HFFc6 (cell line): Measurements from ENCODE around the gene KLK13. TPM values are rescaled to one million over a fixed set of nuclear protein-coding genes. Genes with fewer than 3 reads are reported as not detected.

Source experiments
- DNase-seq: peaks from one replicate; pipeline ENCODE4 v3.0.0-alpha.2; 2018
- H3K27ac Mint-ChIP-seq: 2 replicates; pipeline ENCODE4 v1.8.0; 2020; ENCODE audit warnings: mild to moderate bottlenecking, mixed read lengths
- H3K27me3 Mint-ChIP-seq: 2 replicates; pipeline ENCODE4 v1.8.0; 2021; ENCODE audit warnings: mild to moderate bottlenecking, moderate library complexity, mixed read lengths; ENCODE audit not compliant: insufficient read depth
- H3K36me3 Mint-ChIP-seq: 2 replicates; pipeline ENCODE4 v1.8.0; 2021; ENCODE audit warnings: low read depth, mixed read lengths
- H3K4me1 Mint-ChIP-seq: 2 replicates; pipeline ENCODE4 v1.8.0; 2020; ENCODE audit warnings: low read depth, mixed read lengths
- H3K4me3 Mint-ChIP-seq: 2 replicates; pipeline ENCODE4 v1.8.0; 2020; ENCODE audit warnings: mild to moderate bottlenecking, moderate library complexity, mixed read lengths
- H3K9me3 Mint-ChIP-seq: 2 replicates; pipeline ENCODE4 v1.8.0; 2020; ENCODE audit warnings: mild to moderate bottlenecking, mixed read lengths
- total RNA-seq, 6 experiments: library from RNA; stranded (reverse); fragmentation: NEBNext Ultra II Directional; extraction: Animal tissue kit (Norgen Biotek cat#: 25700); gene quantifications; 2 replicates in 1 of 6; 3 replicates in 5 of 6; pipeline ENCODE4 v1.2.3, GENCODE V29; 2021
- TF ChIP-seq, protein P1 (sequence below): fragments of 200-600 bp; sonication (generic); IDR thresholded peaks from 2 replicates; pipeline ENCODE4 v1.5.0; 2021; ENCODE audit warnings: antibody characterized with exemption, mild to moderate bottlenecking

The KLK13 gene
- total RNA-seq, 6 experiments from 2014 or later, result not detected

DNA sequence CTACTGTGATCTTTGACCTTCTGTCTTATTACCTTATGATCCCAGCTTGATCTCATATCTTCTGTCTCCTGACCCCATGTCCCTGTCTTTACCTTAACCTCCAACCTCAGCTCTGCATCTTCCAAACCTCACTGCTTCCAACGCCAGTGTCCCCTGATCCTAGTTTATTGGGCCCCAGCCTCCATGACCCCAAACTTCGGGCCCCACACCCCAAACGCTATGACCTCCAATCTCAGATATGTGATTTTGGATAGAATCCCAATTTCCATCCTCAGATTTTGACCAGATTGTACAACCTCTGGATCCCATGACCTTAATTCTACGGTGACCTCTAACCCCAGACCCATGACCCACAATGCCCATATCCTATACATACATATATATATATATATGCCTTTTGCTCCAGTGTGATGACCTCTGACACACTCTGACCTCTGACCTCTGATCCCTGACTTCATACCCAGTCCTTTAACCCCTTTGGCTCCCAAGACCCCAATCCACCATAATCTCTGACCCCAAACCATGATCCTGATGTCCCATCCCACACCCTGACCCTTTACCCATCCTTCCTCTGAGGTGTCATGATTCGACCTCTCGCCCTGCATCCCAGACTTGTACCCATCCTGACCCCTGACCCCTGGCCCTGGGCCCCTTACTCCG is 33.5 kb downstream of the KLK13 start:
- Mint-ChIP-seq H3K4me3 (no peak overlapping the region), H3K27me3 (peaks cover 11% of the 10 kb centered on the region), H3K9me3 (peaks cover 48% of the 10 kb centered on the region), H3K36me3 (peaks cover 18% of the 10 kb centered on the region), H3K27ac (no peak overlapping the region), H3K4me1 (no peaks in the 10 kb centered on the region)
- TF ChIP-seq, protein P1, sequence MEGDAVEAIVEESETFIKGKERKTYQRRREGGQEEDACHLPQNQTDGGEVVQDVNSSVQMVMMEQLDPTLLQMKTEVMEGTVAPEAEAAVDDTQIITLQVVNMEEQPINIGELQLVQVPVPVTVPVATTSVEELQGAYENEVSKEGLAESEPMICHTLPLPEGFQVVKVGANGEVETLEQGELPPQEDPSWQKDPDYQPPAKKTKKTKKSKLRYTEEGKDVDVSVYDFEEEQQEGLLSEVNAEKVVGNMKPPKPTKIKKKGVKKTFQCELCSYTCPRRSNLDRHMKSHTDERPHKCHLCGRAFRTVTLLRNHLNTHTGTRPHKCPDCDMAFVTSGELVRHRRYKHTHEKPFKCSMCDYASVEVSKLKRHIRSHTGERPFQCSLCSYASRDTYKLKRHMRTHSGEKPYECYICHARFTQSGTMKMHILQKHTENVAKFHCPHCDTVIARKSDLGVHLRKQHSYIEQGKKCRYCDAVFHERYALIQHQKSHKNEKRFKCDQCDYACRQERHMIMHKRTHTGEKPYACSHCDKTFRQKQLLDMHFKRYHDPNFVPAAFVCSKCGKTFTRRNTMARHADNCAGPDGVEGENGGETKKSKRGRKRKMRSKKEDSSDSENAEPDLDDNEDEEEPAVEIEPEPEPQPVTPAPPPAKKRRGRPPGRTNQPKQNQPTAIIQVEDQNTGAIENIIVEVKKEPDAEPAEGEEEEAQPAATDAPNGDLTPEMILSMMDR, result no peak
- no peak for DNase-seq

DNA sequence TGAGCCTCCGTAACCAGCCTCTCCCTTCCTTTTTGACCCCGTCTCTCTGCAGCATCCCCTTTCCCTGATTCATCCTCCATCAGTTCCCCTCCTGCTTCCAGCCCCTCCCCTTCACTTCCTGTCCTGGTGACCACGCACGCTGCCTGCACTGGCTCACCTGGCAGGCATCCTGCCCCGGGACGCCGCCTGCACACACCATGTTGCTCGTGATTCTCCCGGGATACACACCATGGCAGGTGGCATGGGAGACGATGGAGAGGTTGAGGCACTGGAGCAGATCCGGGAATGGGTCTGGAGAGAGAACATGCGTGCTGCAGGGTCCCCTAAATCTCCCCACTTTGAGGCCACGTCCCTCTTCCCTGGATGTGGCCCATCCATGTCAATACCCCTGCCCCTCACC is 34.3 kb downstream of the KLK13 start:
- TF ChIP-seq, protein P1, result no peak
- Mint-ChIP-seq H3K36me3 (peaks cover 18% of the 10 kb centered on the region), H3K9me3 (peaks cover 44% of the 10 kb centered on the region), H3K4me1 (no peaks in the 10 kb centered on the region), H3K4me3 (no peak overlapping the region), H3K27ac (no peak overlapping the region), H3K27me3 (peaks cover 11% of the 10 kb centered on the region)
- no peak for DNase-seq

DNA sequence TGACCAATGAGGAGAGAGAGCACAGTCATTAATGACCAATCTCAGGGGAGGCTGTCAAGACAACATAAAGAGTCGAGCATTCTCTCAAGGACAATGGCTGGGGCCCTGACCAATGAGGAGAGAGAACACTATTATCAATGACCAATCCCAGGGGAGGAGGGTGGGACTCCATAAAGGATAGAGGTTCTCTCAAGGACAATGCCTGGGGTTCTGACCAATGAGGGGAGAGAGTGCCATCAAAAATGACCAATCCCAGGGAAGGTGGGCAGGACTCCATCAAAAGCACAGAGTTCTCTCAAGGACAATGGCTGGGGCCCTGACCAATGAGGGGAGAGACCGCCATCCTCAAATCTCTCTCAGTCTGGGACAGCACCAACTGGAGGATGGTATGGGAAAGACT is 35.2 kb downstream of the KLK13 start:
- TF ChIP-seq, protein P1, result no peak
- Mint-ChIP-seq H3K27me3 (peaks cover 15% of the 10 kb centered on the region), H3K27ac (no peak overlapping the region), H3K36me3 (peaks cover 18% of the 10 kb centered on the region), H3K4me3 (no peak overlapping the region), H3K4me1 (no peaks in the 10 kb centered on the region), H3K9me3 (peaks cover 38% of the 10 kb centered on the region)
- DNase-seq, result no peak

DNA sequence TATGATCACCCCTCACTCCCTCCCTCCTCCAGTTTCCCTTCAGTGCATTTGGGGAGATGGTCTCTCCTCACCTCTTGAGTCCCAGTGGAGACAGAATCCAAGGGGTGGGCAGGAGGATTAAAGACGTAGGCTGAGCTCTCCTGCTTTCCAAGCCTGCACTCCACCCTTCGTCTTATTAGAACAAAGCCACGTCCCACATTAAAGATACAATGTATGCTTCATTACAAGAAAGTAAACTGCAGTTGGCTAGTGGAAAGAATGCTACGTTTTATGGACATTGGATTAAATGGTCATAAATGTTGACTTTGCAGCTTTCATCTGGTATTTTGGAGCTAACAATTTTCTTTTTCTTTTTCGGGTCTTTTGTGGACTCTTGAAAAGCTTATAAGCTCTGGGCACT is 37.0 kb downstream of the KLK13 start:
- Mint-ChIP-seq H3K4me1 (no peaks in the 10 kb centered on the region), H3K9me3 (peaks cover 29% of the 10 kb centered on the region), H3K4me3 (no peak overlapping the region), H3K27ac (no peak overlapping the region), H3K27me3 (peaks cover 18% of the 10 kb centered on the region), H3K36me3 (peaks cover 12% of the 10 kb centered on the region)
- TF ChIP-seq, protein P1, result no peak
- DNase-seq, result no peak

DNA sequence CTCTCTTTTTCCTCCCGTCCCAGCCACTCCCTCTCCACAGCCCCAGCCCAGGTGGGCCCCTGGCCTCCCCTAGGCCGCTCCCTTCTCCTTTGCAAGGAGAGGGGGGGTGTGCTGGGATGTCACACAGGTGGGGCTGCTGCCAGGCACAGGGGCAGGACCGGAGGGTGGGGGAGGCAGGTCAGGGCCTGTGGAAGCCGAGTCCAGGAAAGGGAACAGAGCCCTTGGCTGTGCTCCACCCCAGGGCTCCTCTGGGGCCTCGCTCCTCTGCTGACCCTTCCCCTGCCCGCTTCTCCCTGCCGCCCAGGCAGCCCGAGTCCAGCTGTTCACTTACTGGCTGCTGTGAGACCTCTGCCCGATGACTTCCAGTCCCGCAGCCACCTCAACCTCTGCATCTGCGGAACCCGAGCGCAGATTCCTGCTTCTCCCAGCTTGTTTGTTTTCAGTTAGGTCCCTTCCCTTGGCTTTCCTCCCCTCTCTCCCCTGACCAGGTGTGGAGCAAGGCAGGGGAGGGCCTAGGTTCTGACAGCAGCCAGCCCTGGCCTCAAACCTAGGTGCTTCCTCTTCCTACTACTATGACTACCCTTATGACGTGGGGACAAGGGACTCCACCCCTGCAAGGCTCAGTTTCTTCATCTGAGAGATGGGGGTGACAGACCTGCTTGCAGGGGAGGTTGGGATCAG is 37.6 kb downstream of the KLK13 start:
- no peak overlapping the region for H3K27ac Mint-ChIP-seq
- H3K36me3 Mint-ChIP-seq, result peaks cover 12% of the 10 kb centered on the region
- no peak for DNase-seq
- H3K4me1 Mint-ChIP-seq, result no peaks in the 10 kb centered on the region
- TF ChIP-seq, protein P1, result no peak
- no peak overlapping the region for H3K4me3 Mint-ChIP-seq
- peaks cover 23% of the 10 kb centered on the region for H3K9me3 Mint-ChIP-seq
- peaks cover 21% of the 10 kb centered on the region for H3K27me3 Mint-ChIP-seq
